GM19193 (cell line): ENCODE measurements around the gene MEF2D.

ENCODE experiments used
- POLR2A ChIP-seq: IDR thresholded peaks from 4 replicates; pipeline ENCODE4 v1.6.1; 2011; ENCODE audit not compliant: insufficient read depth, insufficient read length; ENCODE audit errors: extremely low read depth

The MEF2D gene

GRCh38 chr1:156437037-156437867 is 63.3 kb downstream of the MEF2D start:
- no peak for TF ChIP-seq POLR2A

- TF ChIP-seq POLR2A = no peak
Measured at GRCh38 chr1:156436141-156437036, 64.2 kb downstream of the MEF2D start.

- TF ChIP-seq POLR2A = no peak
Measured at GRCh38 chr1:156435545-156436140, 64.9 kb downstream of the MEF2D start.

GRCh38 chr1:156434989-156435544 is 65.5 kb downstream of the MEF2D start:
- TF ChIP-seq POLR2A = no peak

- no peak for TF ChIP-seq POLR2A
Measured at GRCh38 chr1:156433602-156434001, 67.0 kb downstream of the MEF2D start.

DNA sequence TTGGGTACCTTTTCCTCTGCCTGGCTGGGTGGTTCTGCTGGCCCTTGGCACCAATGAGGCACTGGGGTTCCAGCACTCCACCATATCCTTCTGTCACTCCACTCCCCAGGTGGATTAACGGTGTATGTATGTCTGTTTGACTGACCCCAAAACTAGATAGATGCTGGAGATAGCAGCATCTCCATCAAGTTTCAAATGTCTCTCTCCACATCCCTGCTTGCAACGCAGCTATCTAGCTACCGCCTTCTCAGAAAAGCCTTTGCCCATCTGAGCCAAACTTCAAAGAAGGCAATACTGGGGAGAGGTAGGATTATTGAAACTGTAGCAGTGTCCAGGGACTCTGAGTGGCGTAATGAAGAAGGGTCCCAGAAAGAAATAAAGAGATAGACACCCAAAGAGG is 67.5 kb downstream of the MEF2D start:
- TF ChIP-seq POLR2A = no peak

GRCh38 chr1:156432669-156433018 is 67.9 kb downstream of the MEF2D start:
- TF ChIP-seq POLR2A = no peak

DNA sequence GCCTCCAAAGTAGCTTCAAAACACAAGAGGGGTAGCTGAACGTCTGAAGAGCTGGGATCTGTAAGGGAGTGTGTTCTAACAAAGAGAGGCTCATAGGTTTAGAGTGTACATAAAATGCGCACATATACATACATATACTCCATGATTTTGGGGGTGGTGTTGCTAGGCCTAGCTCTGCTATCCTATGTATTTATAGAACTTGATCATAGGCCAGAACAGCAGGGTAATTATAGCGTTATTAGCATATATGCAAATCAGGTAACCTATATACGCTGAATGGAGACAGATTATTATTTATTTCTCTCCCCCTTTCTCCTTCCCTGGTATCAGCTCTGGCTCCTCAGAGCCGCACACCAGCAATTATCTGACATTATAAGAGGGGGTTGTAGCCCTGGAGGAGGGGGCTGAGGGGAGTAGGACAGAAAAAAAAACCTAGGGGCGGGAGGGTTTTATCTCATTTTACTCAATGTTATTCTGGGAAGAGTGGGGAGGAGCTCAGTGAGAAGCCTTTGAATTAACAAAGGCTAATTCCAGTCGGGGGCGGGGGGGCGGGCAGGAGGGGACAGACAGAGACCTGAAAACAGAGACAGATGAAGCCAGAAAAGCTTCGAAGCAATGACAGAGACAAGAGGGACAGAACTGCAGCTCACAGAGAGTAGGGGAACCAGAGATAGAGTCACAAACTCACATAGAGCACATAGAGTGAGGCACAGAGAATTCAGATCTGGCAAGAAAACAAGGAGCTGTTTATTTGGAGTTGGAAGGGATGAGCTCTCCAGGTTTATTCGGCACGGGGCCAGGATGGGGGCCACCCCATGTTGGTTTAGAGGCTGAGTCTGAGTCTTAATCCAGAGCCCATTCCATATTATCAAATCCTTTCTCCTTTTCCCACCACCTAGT is 68.6 kb downstream of the MEF2D start:
- TF ChIP-seq POLR2A = no peak

GRCh38 chr1:156431366-156431765 is 69.2 kb downstream of the MEF2D start:
- TF ChIP-seq POLR2A = no peak

- TF ChIP-seq POLR2A = no peak
Measured at GRCh38 chr1:156430866-156431265, 69.7 kb downstream of the MEF2D start.

GRCh38 chr1:156430303-156430702 is 70.3 kb downstream of the MEF2D start:
- TF ChIP-seq POLR2A = no peak

GRCh38 chr1:156429313-156430060 is 71.1 kb downstream of the MEF2D start:
- no peak for TF ChIP-seq POLR2A

DNA sequence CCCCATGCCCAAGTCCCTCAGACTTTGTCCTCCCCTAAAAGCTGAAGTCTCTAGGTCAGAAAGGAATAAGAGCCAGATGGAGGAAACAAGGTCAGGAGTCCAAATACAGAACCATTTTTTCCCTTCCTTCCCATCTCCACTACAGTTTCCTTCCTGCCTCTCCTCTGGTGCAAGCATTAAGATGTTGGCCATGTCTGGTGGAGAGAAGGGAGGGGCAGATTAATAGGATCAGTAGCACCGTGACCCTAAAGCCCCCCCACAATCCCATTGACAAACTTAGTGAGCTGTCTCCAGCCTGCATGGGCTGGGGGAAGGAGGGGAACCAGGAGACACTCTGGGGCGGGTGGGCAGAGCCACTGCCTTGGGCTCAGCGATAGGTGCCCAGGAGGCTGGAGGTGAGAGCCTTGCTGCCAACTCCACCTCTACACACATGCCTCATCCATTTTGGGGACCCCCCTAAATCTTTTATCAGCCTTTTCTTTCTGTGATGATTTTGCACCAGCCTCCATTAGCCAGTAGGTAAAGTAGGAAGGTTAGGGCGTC is 71.8 kb downstream of the MEF2D start:
- no peak for TF ChIP-seq POLR2A
